ENCODE data around the gene MIPOL1.

The MIPOL1 gene

GRCh38 chr14:37262649-37263048, 64.9 kb downstream of the MIPOL1 start:
- Histone ChIP-seq H3K9ac (ENCODE audit: low read length) (no peak overlapping the region), H3K4me1 (ENCODE audit: insufficient read depth, low read length, severe bottlenecking) (no peaks in the 10 kb centered on the region), H4K20me1 (ENCODE audit: insufficient read depth, low read length) (no peaks in the 10 kb centered on the region), H3F3A (ENCODE audit: insufficient read depth, low read length) (no peaks in the 10 kb centered on the region), H3K27ac (ENCODE audit: low read depth, low read length, poor library complexity, severe bottlenecking) (no peak overlapping the region), H3K9me2 (ENCODE audit: low read depth, low read length) (no peaks in the 10 kb centered on the region), H2AFZ (ENCODE audit: low read length) (no peak overlapping the region), H3K4me2 (ENCODE audit: low read length) (no peak overlapping the region), H3K27me3 (ENCODE audit: insufficient read depth, low read length) (no peaks in the 10 kb centered on the region), H3K9me3 (ENCODE audit: low read length) (no peaks in the 10 kb centered on the region), H3K36me3 (ENCODE audit: insufficient read depth, low read length) (no peaks in the 10 kb centered on the region), H3K4me3 (ENCODE audit: low read depth, low read length, poor library complexity, severe bottlenecking) (no peak overlapping the region), H3K79me2 (ENCODE audit: insufficient read depth, low read length) (no peaks in the 10 kb centered on the region)
- TF ChIP-seq EZH2 (IDR thresholded peaks at IDR 0.05; ENCODE audit: borderline replicate concordance, low read length): no peak
- TF ChIP-seq, protein P1, sequence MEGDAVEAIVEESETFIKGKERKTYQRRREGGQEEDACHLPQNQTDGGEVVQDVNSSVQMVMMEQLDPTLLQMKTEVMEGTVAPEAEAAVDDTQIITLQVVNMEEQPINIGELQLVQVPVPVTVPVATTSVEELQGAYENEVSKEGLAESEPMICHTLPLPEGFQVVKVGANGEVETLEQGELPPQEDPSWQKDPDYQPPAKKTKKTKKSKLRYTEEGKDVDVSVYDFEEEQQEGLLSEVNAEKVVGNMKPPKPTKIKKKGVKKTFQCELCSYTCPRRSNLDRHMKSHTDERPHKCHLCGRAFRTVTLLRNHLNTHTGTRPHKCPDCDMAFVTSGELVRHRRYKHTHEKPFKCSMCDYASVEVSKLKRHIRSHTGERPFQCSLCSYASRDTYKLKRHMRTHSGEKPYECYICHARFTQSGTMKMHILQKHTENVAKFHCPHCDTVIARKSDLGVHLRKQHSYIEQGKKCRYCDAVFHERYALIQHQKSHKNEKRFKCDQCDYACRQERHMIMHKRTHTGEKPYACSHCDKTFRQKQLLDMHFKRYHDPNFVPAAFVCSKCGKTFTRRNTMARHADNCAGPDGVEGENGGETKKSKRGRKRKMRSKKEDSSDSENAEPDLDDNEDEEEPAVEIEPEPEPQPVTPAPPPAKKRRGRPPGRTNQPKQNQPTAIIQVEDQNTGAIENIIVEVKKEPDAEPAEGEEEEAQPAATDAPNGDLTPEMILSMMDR (IDR thresholded peaks at IDR 0.05; ENCODE audit: low read length): no peak

DNA sequence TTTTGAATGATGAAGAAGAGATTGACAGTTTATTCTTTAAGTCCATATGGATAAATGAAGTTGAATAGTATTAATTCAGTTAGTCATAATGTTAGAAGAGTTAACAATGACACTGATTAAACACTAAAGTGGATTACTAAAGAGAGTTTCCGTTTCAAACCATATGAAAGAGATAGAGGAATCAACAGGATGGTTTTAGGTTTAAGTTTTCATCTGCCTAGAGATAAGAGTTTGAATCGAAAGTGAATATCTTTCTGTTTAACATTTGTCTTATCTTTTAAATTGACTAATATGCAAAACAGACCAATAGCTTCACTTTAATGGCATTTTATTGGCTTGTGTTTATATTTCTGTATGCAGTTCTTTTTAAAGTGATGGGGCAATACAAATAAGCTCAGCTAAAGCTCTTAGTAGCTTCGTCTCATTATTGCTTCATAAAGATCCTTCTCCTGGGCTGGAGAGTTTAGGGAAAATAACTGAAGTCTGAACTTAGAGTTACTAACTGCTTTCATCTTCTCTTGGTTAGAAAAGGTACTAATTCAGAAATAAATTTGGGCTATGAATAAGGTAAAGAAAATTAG, 66.0 kb downstream of the MIPOL1 start:
- Histone ChIP-seq H3K36me3 (ENCODE audit: insufficient read depth, low read length) (no peaks in the 10 kb centered on the region), H3K27me3 (ENCODE audit: insufficient read depth, low read length) (no peaks in the 10 kb centered on the region), H3K27ac (ENCODE audit: low read depth, low read length, poor library complexity, severe bottlenecking) (no peak overlapping the region), H2AFZ (ENCODE audit: low read length) (no peak overlapping the region), H3K4me2 (ENCODE audit: low read length) (no peak overlapping the region), H3K9ac (ENCODE audit: low read length) (no peak overlapping the region), H3K79me2 (ENCODE audit: insufficient read depth, low read length) (no peaks in the 10 kb centered on the region), H3K4me1 (ENCODE audit: insufficient read depth, low read length, severe bottlenecking) (no peaks in the 10 kb centered on the region), H3K4me3 (ENCODE audit: low read depth, low read length, poor library complexity, severe bottlenecking) (no peak overlapping the region), H3F3A (ENCODE audit: insufficient read depth, low read length) (no peaks in the 10 kb centered on the region), H3K9me3 (ENCODE audit: low read length) (no peaks in the 10 kb centered on the region), H3K9me2 (ENCODE audit: low read depth, low read length) (no peaks in the 10 kb centered on the region), H4K20me1 (ENCODE audit: insufficient read depth, low read length) (no peaks in the 10 kb centered on the region)
- TF ChIP-seq EZH2 (IDR thresholded peaks at IDR 0.05; ENCODE audit: borderline replicate concordance, low read length): no peak
- TF ChIP-seq, protein P1 (IDR thresholded peaks at IDR 0.05; ENCODE audit: low read length): no peak

DNA sequence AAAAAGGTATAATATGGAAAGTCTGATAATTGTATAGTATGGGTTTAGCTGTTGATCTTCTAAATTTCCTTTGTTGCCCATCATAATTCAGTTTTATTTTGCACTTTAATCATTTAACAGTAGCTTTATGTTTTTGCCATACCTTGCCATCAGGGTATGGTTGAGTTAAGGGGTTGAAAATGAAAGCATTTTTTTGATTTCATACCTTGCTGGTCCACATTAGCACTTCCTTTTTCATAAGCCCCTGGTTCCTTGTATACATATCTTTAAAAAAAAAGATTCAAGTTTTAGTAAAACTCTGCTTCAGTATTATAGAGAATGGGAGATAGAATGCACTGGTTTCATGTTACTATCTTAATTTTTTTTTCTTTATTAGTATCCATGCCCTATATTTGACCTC, 71.1 kb downstream of the MIPOL1 start:
- TF ChIP-seq, protein P1 (IDR thresholded peaks at IDR 0.05; ENCODE audit: low read length): no peak
- no peak for TF ChIP-seq EZH2 (IDR thresholded peaks at IDR 0.05; ENCODE audit: borderline replicate concordance, low read length)
- Histone ChIP-seq H3K4me3 (ENCODE audit: low read depth, low read length, poor library complexity, severe bottlenecking) (no peak overlapping the region), H3K9ac (ENCODE audit: low read length) (no peak overlapping the region), H3K27me3 (ENCODE audit: insufficient read depth, low read length) (no peaks in the 10 kb centered on the region), H3K4me1 (ENCODE audit: insufficient read depth, low read length, severe bottlenecking) (no peaks in the 10 kb centered on the region), H3K4me2 (ENCODE audit: low read length) (no peak overlapping the region), H4K20me1 (ENCODE audit: insufficient read depth, low read length) (no peaks in the 10 kb centered on the region), H3K27ac (ENCODE audit: low read depth, low read length, poor library complexity, severe bottlenecking) (no peak overlapping the region), H3K36me3 (ENCODE audit: insufficient read depth, low read length) (no peaks in the 10 kb centered on the region), H3K9me3 (ENCODE audit: low read length) (no peaks in the 10 kb centered on the region), H3K9me2 (ENCODE audit: low read depth, low read length) (no peaks in the 10 kb centered on the region), H3F3A (ENCODE audit: insufficient read depth, low read length) (no peaks in the 10 kb centered on the region), H3K79me2 (ENCODE audit: insufficient read depth, low read length) (no peaks in the 10 kb centered on the region), H2AFZ (ENCODE audit: low read length) (no peak overlapping the region)
